ENCODE measurements around the gene SOCS4.

DNA sequence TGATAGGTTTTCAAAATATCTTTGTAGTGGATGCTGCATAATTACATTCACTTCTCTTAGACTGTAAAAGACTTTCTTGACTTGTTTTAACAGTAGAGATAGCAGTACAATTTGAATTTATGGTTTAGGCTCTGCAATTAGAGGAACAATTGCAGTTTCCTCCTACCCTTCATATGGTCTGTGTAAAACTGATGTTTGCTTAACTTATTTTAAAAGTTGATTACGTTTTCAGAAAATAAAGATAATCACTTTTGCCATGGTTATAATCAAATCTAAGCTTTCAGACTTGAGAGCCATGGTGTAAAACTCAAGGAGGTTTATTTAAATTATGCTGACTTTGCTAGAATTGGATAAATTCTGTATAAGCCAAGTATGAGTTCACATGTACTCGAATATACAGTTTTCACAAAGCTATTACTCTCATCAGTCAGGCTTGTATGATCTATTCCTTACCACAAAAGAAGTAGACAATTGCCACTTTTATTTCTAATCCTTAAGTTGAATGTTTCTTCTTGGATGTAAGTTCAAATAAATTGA is 21.9 kb downstream of the SOCS4 start:
- TF ChIP-seq, protein P1, sequence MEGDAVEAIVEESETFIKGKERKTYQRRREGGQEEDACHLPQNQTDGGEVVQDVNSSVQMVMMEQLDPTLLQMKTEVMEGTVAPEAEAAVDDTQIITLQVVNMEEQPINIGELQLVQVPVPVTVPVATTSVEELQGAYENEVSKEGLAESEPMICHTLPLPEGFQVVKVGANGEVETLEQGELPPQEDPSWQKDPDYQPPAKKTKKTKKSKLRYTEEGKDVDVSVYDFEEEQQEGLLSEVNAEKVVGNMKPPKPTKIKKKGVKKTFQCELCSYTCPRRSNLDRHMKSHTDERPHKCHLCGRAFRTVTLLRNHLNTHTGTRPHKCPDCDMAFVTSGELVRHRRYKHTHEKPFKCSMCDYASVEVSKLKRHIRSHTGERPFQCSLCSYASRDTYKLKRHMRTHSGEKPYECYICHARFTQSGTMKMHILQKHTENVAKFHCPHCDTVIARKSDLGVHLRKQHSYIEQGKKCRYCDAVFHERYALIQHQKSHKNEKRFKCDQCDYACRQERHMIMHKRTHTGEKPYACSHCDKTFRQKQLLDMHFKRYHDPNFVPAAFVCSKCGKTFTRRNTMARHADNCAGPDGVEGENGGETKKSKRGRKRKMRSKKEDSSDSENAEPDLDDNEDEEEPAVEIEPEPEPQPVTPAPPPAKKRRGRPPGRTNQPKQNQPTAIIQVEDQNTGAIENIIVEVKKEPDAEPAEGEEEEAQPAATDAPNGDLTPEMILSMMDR (IDR thresholded peaks at IDR 0.05), result no peak
- no peak for TF ChIP-seq POLR2A (IDR thresholded peaks at IDR 0.05)

Measured in body of pancreas (tissue), 4 donors.